NB4 (cell line): Measurements from ENCODE around the gene LSAMP.

Experiments used
- CTCF ChIP-seq: IDR thresholded peaks from one replicate; pipeline ENCODE4 v1.5.1; 2012; ENCODE audit warnings: low read depth, low read length
- POLR2A ChIP-seq: IDR thresholded peaks from 2 replicates; pipeline ENCODE4 v1.6.1; 2011; ENCODE audit warnings: mild to moderate bottlenecking; ENCODE audit not compliant: insufficient read length; ENCODE audit errors: extremely low read depth

GRCh38 chr3:116291141-116291540 lies 154.1 kb downstream of the LSAMP start:
- no peak for TF ChIP-seq POLR2A
- no peak for TF ChIP-seq CTCF
